ENCODE results near the gene GAS5.
A peak's percentile ranks its signal among the peaks of the same experiment; 100 is the strongest.
"Not testable (repeated sequence)": the region's sequence is repeated elsewhere in the genome, so short reads cannot be mapped to it uniquely, and the experiment has no call there.

GAS5 gene

DNA sequence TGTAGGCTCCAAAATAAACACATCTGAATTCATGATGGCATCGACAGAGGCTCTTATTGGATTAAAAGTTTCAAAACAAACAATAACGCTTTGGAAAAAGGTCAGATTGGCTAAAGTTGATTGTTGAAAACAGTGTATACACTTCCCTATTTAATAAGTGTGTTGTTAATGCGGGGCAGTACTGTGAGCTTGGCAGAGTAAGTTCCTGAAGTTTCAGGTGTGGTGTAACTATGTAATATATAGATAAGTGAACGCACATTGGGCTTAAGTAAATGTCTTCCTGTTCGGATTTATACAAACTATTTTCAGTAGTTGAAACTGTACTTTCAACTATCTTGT is 1.2 kb upstream of the GAS5 start:
- DNase-seq (ENCODE audit: low read depth in 2 of 2), result no peak

DNA sequence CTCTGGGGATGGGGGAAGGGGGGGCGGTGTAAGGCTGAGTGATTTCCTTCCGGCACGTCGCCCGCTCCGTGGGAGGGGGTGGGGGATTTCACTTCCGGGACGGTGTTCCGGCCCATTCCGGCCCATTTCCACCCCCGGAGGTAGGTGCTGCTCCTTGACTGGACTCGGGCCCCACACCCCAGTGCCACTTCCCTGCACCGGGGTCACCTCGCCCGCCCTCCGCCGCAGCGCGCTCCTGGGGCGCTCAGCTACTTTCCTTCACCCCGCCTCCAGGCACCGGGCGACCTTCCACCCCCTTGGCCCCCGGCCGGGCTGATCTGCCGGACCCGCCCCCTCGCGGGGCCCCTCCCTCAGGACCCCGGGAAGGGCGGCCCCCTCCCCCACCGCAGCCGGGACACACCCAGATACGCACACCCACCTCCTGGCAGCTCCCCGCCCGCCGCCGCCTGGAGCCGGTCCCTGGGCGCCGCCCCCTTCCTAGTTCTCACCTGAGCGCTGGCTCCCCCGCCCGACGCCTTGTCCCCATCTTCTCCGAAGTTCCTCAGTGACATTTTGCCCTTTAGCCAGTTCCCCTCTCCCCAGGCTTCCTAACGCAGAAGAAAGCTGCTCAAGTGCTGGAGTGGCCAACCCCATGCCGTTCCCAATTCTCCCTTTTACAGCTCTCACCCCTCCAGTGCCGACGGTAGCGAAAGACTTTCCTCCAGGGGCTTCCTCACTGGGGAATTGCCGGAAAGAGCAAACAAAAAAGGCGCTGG is 654 bp upstream of the GAS5 start, which contains the start of gene ZBTB37:
ZBTB37 (plus strand) TSS at position 115 of the 755 bp plus-strand sequence. CDS start 1,846 bp downstream, outside the sequence.
- DNase-seq (ENCODE audit: low read depth in 2 of 2), result peak; percentile 93

DNA sequence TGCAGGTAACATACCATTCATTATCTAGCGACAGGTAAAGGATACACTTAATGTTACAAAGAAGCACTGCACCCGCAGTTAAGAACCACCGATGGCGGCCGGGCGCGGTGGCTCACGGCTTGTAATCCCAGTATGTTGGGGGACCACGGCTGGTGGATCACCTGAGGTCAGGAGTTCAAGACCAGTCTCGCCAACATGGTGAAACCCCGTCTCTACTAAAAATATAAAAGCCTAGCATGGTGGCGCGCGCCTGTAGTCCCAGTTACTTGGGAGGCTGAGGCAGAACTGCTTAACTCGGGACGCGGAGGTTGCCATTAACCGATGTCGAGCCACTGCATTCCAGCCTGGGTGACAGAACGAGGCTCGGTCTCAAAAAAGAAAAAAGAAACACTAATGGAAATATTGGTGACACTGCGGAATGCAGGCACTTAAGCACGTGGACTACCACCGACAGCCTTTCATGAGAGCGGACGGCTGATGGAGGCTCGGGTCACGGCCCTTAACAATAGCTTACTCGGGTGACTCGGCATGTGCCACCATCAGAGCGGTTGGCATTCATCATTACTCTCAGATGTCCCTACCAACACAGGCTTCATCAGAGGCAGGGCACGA is 542 bp downstream of the GAS5 start:
- DNase-seq (ENCODE audit: low read depth in 2 of 2), result peak in 1 of 2 donors; percentile 28

DNA sequence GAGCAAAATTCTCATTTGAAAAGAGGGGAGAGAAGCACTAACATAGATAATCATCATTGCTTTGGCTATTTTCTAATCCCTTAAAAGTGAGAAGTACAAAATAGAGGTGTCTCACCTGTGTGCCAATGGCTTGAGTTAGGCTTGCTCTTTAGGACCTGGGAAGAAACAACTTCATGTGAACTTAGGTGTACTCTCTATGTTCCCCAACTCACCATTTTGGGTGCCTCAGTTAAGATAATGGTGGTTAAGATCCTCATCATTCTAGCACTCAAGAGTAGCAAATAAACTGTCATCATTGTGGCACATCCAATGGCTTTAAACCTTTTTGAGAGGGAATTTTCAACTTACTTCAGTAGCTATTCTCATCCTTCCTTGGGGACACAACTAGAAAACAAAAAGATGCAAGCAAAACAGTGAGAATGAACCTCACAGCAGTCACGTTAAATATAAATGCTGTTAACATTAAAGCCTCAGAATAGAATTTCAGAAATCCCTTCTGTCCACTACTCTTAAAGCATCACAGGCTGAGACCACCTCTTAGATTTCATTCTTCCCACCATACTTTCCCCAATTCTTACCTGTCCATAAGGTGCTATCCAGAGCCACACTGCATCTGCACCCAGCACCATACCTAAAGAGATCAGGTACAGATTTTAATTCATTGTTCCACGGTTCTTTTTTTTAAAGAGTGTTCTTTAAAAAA is 1.2 kb downstream of the GAS5 start:
- no peak for DNase-seq (ENCODE audit: low read depth in 2 of 2)

DNA sequence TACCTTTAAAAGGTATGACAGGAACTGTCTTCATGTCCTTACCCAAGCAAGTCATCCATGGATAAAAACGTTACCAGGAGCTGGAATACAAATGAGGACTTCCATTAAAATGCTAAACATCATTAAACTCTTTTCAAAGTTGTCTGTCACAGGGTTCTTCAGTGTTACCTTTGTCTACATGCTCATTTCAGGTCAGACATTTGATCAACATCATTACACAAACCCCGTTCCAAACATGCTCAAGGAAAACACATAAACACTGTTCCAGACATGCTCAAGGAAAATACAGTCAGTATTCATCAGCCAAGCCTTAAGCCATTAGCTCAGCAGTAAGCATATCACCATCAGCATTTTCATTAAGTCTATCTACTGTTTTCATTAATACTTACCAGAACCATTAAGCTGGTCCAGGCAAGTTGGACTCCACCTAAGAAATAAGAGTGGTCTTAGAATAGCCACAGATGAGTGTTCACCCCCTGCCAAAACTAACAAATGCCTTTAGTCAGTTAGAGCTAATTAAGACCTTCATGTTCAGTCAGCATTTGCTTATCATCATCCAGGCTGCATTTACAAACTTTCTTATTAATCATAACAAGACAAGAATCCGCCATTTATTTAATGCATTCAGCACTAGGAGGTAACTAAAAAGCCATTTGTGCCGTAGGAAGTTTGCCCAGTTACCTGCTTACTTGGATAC is 2.2 kb downstream of the GAS5 start:
- no peak for DNase-seq (ENCODE audit: low read depth in 2 of 2)

DNA sequence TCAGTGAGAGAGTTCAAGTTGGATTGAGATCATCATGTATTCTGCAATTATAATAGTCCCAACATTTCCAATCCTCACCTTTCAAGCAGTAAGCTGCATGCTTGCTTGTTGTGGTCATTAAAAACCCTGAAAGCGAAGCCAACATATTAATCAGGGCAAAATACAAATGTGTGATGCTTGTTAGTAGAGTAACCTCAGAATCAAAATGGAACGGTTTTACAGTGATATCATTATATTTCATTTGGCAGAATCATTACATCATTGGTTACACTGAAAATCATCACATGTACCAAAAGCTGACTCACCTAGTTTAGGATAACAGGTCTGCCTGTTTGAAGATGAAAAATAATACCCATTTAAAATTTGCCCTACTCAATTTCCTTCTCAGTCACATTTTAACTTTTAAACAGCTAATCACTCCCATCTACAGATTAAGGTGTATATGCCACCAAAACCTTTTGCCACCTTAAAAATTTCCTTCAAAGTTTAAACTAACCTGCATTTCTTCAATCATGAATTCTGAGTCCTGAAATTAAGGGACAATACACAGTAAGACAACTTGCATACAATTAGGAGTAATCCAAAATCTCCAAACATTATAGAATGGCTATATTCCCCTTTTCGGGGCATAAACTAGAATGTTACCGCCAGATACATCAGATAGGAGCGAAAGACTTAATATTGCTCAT is 3.5 kb downstream of the GAS5 start:
- no peak for DNase-seq (ENCODE audit: low read depth in 2 of 2)

DNA sequence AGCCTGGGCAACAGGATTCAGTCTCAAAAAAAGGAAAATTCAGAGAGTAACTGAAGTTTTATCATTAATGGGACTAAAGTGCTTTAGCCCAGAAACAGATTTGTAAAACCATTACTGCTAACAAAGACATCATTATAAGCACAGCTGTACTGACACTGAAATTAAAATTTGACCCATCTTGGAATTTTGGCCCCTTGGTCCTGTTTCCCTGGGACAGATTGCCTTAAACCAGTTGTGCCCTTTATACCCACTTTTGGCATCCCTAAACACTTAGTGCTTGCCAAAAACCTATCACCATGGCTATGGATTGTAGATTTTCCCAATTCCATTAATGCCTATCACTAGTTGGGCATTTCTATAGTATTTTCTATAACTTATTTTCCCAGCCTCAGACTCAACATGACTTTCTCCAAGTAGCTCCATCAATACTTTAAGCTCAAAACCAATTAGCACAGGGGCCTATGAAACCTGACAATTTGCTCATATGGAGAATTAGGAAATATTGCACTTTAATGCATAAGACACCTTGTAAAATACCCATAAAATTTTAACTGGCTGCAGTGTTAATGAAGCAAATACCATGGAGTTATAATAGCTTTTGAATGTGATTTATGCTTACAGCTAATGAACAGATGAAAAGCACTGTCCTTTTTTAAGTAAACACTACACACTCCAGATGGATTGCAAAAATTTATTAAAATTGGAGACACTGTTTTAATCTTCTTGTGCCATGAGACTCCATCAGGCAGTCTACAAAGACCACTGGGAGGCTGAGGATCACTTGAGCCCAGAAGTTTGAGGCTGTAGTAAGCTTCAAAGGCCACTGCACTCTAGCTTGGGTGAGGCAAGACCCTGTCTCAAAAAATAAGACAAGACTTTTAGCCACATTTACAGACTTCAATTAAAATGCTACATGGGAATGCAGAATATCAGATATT is 4.3 kb downstream of the GAS5 start:
- DNase-seq (ENCODE audit: low read depth in 2 of 2), result no peak

DNA sequence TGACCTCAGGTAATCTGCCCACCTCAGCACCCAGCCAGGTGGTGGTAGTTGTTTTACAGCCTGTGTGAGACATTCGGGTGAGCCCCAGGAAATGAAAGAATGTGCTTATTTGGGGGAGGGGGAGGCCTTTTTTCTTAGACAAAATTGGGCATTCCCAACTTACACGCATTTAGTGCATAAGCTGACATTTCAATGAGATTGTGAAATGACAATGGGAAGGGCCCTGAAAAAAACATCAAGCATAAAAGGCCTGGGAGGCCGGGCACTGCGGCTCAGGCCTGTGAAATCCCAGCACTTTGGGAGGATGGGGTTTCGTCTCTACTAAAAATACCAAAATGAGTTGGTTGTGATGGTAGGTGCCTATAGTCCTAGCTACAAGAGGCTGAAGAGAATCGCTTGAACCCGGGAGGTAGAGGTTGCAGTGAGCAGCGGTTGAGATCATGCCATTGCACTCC is 5.0 kb downstream of the GAS5 start:
- DNase-seq (ENCODE audit: low read depth in 2 of 2), result no peak

DNA sequence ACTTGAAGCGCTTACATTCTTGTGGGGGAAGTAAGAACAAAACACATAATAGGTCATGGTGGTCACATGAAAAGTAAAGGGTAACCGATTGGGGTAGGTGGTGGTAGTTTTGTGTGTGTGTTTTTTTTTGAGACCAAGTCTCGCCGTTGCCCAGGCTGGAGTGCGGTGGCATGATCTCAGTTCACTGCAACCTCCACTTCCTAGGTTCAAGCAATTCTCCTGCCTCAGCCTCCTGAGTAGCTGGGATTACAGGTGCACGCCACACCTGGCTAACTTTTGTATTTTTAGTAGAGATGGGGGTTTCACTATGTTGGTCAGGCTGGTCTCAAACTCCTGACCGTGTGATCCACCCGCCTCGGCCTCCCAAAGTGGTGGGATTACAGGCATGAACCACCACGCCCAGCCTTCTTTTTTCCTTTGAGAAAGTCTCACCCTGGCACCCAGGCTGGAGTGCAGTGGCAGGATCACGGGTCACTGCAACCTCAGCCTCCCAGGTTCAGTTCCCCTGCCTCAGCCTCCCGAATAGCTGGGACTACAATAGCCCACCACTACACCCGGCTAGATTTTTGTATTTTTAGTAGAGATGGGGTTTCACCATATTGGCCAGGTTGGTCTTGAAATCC is 5.5 kb downstream of the GAS5 start:
- peak in 1 of 2 donors; percentile 25 for DNase-seq (ENCODE audit: low read depth in 2 of 2)

DNA sequence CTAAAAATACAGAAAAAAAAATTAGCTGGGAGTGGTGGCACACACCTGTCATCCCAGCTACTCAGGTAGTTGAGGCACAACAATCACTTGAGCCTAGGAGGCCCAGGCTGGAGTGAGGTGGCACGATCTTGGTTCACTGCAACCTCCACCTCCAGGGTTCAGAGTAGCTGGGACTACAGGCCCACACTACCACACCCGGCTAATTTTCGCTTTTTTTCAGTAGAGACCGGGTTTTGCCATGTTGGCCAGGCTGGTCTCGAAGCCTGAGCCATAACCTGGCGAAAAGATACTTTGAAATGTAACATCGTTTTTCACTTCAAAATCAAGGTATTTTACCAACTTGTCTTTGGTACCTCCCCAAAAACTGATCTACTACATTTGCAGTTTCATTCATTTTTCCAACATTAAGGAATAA is 6.1 kb downstream of the GAS5 start:
- DNase-seq (ENCODE audit: low read depth in 2 of 2), result peak in 1 of 2 donors; percentile 15

DNA sequence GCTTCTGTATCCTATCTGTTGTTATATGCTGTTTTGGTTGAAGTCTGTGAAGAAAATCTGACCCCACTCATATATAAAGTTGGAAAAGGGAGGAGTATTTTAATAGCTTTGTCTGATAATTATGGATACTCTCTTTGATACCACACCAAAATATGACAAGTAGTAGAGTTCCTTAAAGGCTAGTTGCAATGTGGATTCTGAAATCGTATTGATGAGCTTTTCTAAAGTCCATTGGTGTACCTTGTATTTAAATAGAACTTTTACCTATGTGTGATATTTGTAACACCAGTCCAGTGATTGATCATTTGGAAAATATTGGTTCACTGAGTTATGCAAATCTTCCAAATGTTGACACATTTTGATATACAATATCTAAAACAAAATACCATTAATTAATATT is 7.7 kb downstream of the GAS5 start:
- DNase-seq (ENCODE audit: low read depth in 2 of 2), result no peak

DNA sequence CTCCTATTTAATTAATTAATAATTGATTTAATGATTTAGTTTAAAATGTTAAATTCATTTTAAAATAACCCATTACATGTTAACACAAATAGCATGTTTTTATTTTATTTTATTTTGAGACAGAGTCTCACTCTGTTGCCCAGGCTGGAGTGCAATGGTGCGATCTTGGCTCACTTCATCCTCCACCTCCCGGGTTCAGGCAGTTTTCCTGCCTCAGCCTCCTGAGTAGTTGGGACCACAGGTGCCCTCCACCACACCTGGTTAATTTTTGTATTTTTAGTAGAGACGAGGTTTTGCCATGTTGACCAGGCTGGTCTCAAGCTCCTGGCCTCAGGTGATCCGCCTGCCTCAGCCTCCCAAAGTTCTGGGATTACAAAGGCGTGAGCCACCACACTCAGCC is 8.2 kb downstream of the GAS5 start:
- not testable (repeated sequence) for DNase-seq (ENCODE audit: low read depth in 2 of 2)

DNA sequence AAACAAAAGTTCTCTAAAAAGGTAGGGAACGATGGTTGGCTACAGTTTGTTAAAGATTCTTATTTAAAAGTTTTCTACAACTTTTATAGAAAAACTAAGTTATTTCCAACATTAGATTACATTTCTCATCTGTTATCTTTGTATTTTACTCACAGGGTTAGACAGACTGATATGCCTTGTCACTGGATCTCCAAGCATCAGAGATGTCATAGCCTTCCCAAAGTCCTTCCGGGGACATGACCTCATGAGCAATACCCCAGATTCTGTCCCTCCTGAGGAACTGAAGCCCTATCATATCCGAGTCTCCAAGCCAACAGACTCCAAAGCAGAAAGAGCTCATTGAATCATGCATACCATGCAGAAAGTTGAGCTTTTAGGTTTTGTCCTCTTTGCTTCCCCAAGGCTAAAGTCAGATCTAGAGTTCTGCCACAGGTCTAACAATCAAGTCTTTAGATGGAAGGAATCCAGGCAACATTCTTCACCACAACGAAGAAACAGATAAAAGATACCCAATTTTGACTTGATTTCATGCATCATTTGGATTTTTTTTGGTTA is 10.3 kb downstream of the GAS5 start:
- DNase-seq (ENCODE audit: low read depth in 2 of 2), result no peak

DNA sequence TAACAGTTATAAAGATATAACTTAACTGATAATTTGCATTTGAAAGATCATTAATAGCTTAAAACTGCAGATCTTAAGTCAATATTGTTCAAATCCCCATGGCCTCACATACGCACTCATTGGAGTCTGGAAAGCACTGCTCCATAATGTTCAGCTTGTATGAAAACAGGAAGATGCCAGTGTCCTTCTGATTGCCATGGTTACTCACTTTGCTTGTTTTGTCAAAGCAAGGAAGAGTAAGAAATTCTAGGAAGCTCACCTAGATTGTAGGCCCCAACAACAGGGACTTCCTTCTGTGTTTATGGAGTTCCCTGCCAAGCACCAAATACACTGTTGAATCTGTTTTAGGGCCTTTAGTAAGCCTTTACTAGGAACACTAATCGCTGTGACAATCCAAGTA is 10.9 kb downstream of the GAS5 start:
- DNase-seq (ENCODE audit: low read depth in 2 of 2), result no peak

DNA sequence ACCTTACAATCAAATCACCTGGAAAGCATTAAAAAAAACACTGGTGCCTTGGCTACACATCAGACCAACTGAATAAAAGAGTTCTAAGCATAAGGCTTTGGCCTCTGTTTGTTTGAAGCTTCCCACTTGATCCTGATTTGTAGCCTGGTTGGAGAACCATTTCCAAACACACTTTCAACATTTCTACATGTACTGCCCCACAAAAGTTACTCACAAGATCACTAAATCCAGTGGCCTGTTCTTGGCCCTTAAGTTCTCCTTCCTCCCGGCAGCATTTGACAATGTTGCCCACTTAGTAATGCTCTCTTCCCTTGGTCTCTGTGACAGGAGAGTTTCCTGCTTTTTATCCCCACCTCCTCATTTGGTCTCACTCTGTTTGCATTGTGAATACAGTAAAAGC is 11.8 kb downstream of the GAS5 start:
- no peak for DNase-seq (ENCODE audit: low read depth in 2 of 2)

DNA sequence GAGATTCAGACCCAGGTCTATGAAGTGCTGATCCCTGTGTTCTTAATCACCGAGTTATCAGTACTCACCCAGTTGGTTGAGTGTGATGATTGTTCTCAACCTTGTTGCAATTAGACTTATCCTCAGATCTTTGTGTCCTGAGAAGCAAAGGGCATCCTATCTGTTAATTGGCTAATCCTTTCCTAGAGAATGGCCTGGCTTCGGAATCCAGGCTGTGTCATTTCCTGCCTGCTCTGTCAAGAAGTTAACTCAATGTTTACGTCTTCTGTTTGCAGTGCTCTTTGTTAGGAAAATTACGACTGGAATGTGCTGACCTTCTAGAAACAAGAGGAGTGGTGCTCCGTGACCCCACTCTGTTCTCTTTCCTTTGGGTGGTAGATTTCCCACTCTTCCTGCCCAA is 14.7 kb downstream of the GAS5 start:
- DNase-seq (ENCODE audit: low read depth in 2 of 2), result no peak

DNA sequence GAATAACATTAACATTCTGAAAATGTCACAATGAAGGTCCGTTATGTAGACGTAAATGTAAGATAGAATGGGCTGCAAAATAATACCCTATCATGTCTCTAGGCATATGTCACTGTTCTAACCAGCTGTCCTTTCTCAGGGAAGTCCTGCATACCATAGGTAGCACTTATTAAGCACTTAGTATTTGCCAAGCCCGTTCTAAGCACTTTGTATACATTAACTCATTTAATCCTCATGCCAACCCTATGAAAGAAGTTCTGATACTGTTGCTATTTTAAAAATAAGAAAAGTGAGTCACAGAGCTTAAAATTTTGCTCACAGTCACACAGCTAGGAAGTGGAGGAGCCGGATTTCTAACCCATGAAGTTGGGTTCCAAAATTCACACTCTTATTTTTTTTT is 15.7 kb downstream of the GAS5 start:
- DNase-seq (ENCODE audit: low read depth in 2 of 2), result no peak

DNA sequence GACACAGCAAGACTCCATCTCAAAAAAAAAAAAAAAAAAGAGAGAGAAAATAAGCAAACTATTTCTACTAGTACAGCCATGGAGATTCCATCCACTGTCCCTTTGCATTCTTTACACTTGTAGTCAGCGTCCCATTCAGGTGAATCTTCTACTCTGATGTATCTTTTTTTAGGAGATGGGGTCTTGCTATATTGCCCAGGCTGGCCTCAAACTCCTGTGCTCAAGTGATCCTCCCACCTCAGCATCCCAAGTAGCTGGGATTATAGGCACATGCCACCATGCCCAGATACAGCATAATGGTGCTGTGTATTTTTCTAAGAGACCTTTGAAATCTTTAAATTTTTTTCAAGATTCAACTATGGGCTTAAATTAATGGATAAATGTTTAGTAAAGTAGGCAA is 35.0 kb downstream of the GAS5 start:
- no peak for DNase-seq (ENCODE audit: low read depth in 2 of 2)

DNA sequence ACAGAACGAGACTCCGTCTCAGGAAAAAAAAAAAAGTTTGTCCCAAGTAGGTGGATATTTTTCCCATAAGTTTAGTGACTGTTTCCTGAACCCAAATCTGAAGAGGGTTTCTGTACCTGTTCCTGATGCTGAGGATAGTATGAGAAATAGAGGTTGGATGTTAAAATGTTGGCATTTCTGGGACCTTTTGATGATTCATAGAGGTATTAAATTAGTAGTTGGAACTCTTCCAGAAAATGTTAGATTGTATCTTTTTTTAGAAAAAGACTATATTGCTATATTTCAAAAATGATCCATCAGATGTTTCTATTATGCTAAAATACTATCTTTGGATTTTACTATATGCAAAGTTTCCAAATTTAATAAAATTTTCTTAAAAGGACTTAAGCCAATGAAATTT is 40.2 kb downstream of the GAS5 start:
- DNase-seq (ENCODE audit: low read depth in 2 of 2), result no peak
